SK-N-SH (cell line): Measurements from ENCODE around the gene HTN3. TPM values are rescaled to one million over a fixed set of nuclear protein-coding genes. Genes with fewer than 3 reads are reported as not detected.
"Not testable (repeated sequence)": the region's sequence is repeated elsewhere in the genome, so short reads cannot be mapped to it uniquely, and the experiment has no call there.

Experiments
- CTCF ChIA-PET: fragments of 300-600, 350-600 bp; formaldehyde crosslinking; extraction: SDS; loops from one replicate; lab custom pipeline; 2021; lab: Yijun Ruan, JAX
- POLR2A ChIA-PET: fragments of 350-600 bp; sonication (Branson Sonifier 250); formaldehyde crosslinking; extraction: SDS; loops from one replicate; lab custom pipeline; 2020; ENCODE audit warnings: antibody characterized with exemption, inconsistent platforms; lab: Yijun Ruan, JAX
- DNase-seq: peaks from one replicate; pipeline ENCODE4 v3.0.0; 2012
- H2AFZ ChIP-seq: fragments of 200-600 bp; sonication (generic); 2 replicates; pipeline ENCODE4 v1.8.1; 2016; ENCODE audit warnings: antibody characterized with exemption, mild to moderate bottlenecking, low read depth
- H3F3A ChIP-seq: fragments of 200-600 bp; sonication (generic); replicated peaks from 2 replicates; pipeline ENCODE3; 2016; ENCODE audit warnings: antibody characterized with exemption, mild to moderate bottlenecking; ENCODE audit not compliant: insufficient read depth
- H3K27ac ChIP-seq, 2 experiments: fragments of 200-500 bp in 1 of 2; fragments of 200-600 bp in 1 of 2; sonication (Bioruptor generic) in 1 of 2; sonication (generic), shearing (Covaris generic) in 1 of 2; 2 replicates each; pipeline versions ENCODE4 v1.5.1 to v1.6.1; 2014 to 2016; ENCODE audit warnings: low read depth in 2 of 2, inconsistent platforms in 1 of 2, low read length in 1 of 2, mild to moderate bottlenecking in 1 of 2, mixed read lengths in 1 of 2
- H3K27me3 ChIP-seq: fragments of 200-600 bp; sonication (generic), shearing (Covaris generic); 2 replicates; pipeline ENCODE4 v1.6.1; 2016; ENCODE audit warnings: mixed run types; ENCODE audit not compliant: insufficient read depth
- H3K36me3 ChIP-seq, 2 experiments: fragments of 200-500 bp in 1 of 2; fragments of 200-600 bp in 1 of 2; sonication (Bioruptor generic) in 1 of 2; sonication (generic) in 1 of 2; replicated peaks in 1 of 2; 2 replicates each; pipeline versions ENCODE3 to v1.5.1; 2014 to 2016; ENCODE audit warnings: low read length in 1 of 2, mild to moderate bottlenecking in 1 of 2; ENCODE audit not compliant: insufficient read depth in 2 of 2, control insufficient read depth in 1 of 2
- H3K4me1 ChIP-seq, 2 experiments: fragments of 200-500 bp in 1 of 2; fragments of 200-600 bp in 1 of 2; sonication (Bioruptor generic) in 1 of 2; sonication (generic), shearing (Covaris generic) in 1 of 2; 2 replicates each; pipeline versions ENCODE4 v1.5.1 to v1.6.1; 2014 to 2016; ENCODE audit warnings: low read depth in 1 of 2, low read length in 1 of 2, mixed run types in 1 of 2; ENCODE audit not compliant: insufficient read depth in 2 of 2, control insufficient read depth in 1 of 2
- H3K4me2 ChIP-seq: fragments of 200-600 bp; sonication (generic), shearing (Covaris generic); 2 replicates; pipeline ENCODE4 v1.6.1; 2017; ENCODE audit warnings: mixed run types
- H3K4me3 ChIP-seq, 2 experiments: fragments of 200-500 bp in 1 of 2; fragments of 200-600 bp in 1 of 2; sonication (Bioruptor generic) in 1 of 2; sonication (generic), shearing (Covaris generic) in 1 of 2; 2 replicates each; pipeline versions ENCODE4 v1.5.1 to v1.8.1; 2014 to 2016; ENCODE audit warnings: low read depth in 2 of 2, inconsistent platforms in 1 of 2, low read length in 1 of 2, mild to moderate bottlenecking in 1 of 2, mixed read lengths in 1 of 2, moderate library complexity in 1 of 2
- H3K79me2 ChIP-seq: fragments of 200-600 bp; sonication (generic); 2 replicates; pipeline ENCODE4 v1.8.1; 2017; ENCODE audit warnings: mild to moderate bottlenecking; ENCODE audit not compliant: insufficient read depth
- H3K9ac ChIP-seq: fragments of 200-600 bp; sonication (generic); 2 replicates; pipeline ENCODE4 v1.6.1; 2017; ENCODE audit warnings: mixed run types
- H3K9me2 ChIP-seq: fragments of 200-600 bp; sonication (generic); 2 replicates; pipeline ENCODE4 v1.6.1; 2017; ENCODE audit warnings: mixed run types
- H3K9me3 ChIP-seq: fragments of 200-600 bp; sonication (generic); 2 replicates; pipeline ENCODE4 v1.6.1; 2017; ENCODE audit warnings: mixed run types, mild to moderate bottlenecking, moderate library complexity
- H4K20me1 ChIP-seq: fragments of 200-600 bp; sonication (generic); 2 replicates; pipeline ENCODE4 v1.6.1; 2017; ENCODE audit warnings: mild to moderate bottlenecking, mixed run types; ENCODE audit not compliant: insufficient read depth
- CHD2 ChIP-seq: fragments of 150-350 bp; IDR thresholded peaks from 2 replicates; pipeline ENCODE4 v1.6.1; 2018; ENCODE audit warnings: low read length; ENCODE audit not compliant: partially characterized antibody
- ELF1 ChIP-seq: IDR thresholded peaks from 2 replicates; pipeline ENCODE4 v1.4.0; 2012
- EZH2phosphoT487 ChIP-seq: fragments of 200-600 bp; sonication (generic); IDR thresholded peaks from 2 replicates; pipeline ENCODE4 v1.6.1; 2017; ENCODE audit warnings: low read depth, mixed run types, mild to moderate bottlenecking, antibody characterized with exemption, moderate library complexity, borderline replicate concordance
- FOSL2 ChIP-seq: IDR thresholded peaks from 2 replicates; pipeline ENCODE4 v1.4.0; 2012; ENCODE audit warnings: low read depth, mild to moderate bottlenecking, moderate library complexity, borderline replicate concordance
- FOXJ3 ChIP-seq: sonication (generic); formaldehyde crosslinking; IDR thresholded peaks from 2 replicates; pipeline ENCODE4 v1.5.1; 2020; ENCODE audit warnings: mild to moderate bottlenecking, missing genetic modification reagents
- FOXM1 ChIP-seq: IDR thresholded peaks from 2 replicates; pipeline ENCODE4 v1.4.0; 2012; ENCODE audit warnings: low read depth, mild to moderate bottlenecking
- GABPA ChIP-seq: IDR thresholded peaks from 2 replicates; pipeline ENCODE4 v1.4.0; 2012; ENCODE audit warnings: low read depth, mild to moderate bottlenecking
- GATA2 ChIP-seq: sonication (generic); formaldehyde crosslinking; IDR thresholded peaks from 2 replicates; pipeline ENCODE4 v1.5.0; 2020; ENCODE audit warnings: mild to moderate bottlenecking, missing genetic modification reagents
- MEF2A ChIP-seq: IDR thresholded peaks from 2 replicates; pipeline ENCODE4 v1.4.0; 2012; ENCODE audit warnings: low read depth, borderline replicate concordance
- PBX3 ChIP-seq: IDR thresholded peaks from 2 replicates; pipeline ENCODE4; 2012
- POLR2AphosphoS5 ChIP-seq: IDR thresholded peaks from 2 replicates; pipeline ENCODE4 v1.6.1; 2012; ENCODE audit warnings: low read depth, low read length
- RAD21 ChIP-seq: IDR thresholded peaks from 2 replicates; pipeline ENCODE4 v1.6.1; 2012; ENCODE audit warnings: mild to moderate bottlenecking, low read length
- RFX5 ChIP-seq: IDR thresholded peaks from 2 replicates; pipeline ENCODE4 v1.6.1; 2012; ENCODE audit warnings: mild to moderate bottlenecking, improper control_type of control experiment, low read length
- RXRA ChIP-seq: IDR thresholded peaks from 2 replicates; pipeline ENCODE4 v1.4.0; 2012; ENCODE audit warnings: low read depth, mild to moderate bottlenecking, borderline replicate concordance
- SIN3A ChIP-seq: IDR thresholded peaks from 2 replicates; pipeline ENCODE4 v1.6.1; 2012; ENCODE audit warnings: low read depth, mild to moderate bottlenecking, low read length, moderate library complexity, borderline replicate concordance
- SMC3 ChIP-seq: IDR thresholded peaks from 2 replicates; pipeline ENCODE4 v1.6.1; 2012; ENCODE audit warnings: low read depth, low read length, improper control_type of control experiment
- TAF1 ChIP-seq: IDR thresholded peaks from 2 replicates; pipeline ENCODE4 v1.6.1; 2012; ENCODE audit warnings: low read depth, mild to moderate bottlenecking, low read length, moderate library complexity, borderline replicate concordance
- TEAD4 ChIP-seq: IDR thresholded peaks from 2 replicates; pipeline ENCODE4 v1.4.0; 2012; ENCODE audit warnings: mild to moderate bottlenecking, borderline replicate concordance; ENCODE audit not compliant: insufficient read depth
- ZBTB33 ChIP-seq: IDR thresholded peaks from 2 replicates; pipeline ENCODE4 v1.4.0; 2012; ENCODE audit warnings: low read depth, borderline replicate concordance
- WGBS: methylation state at CpG from one replicate; pipeline ENCODE4 v1.1.6; 2017; ENCODE audit warnings: low lambda C conversion rate; 5-methylcytosine and 5-hydroxymethylcytosine counted together
- polyA plus RNA-seq, 3 experiments: library from polyadenylated mRNA; depleted of rRNA; stranded (reverse); fragments of >200 nt; gene quantifications; 2 replicates each; pipeline ENCODE4 v1.2.3, GENCODE V29; 2012

The HTN3 gene
- polyA plus RNA-seq, 1 of the 3 experiments (the other 2 are of a cell fraction) = not detected

GRCh38 chr4:70041652-70042286 is 13.5 kb downstream of the HTN3 start:
- H3K9me3 ChIP-seq = no peaks in the 10 kb centered on the region
- no peaks in the 10 kb centered on the region for H3K79me2 ChIP-seq
- no peaks in the 10 kb centered on the region for H3F3A ChIP-seq
- POLR2A ChIA-PET = no interaction called here
- H3K36me3 ChIP-seq = no peaks in the 10 kb centered on the region
- H3K9me2 ChIP-seq = no peaks in the 10 kb centered on the region
- CTCF ChIA-PET = no interaction called here
- H2AFZ ChIP-seq = no peak overlapping the region
- no peak for DNase-seq
- H3K4me2 ChIP-seq = no peak overlapping the region
- H3K4me1 ChIP-seq = no peaks in the 10 kb centered on the region
- no peak overlapping the region for H3K27ac ChIP-seq
- H4K20me1 ChIP-seq = no peaks in the 10 kb centered on the region
- H3K9ac ChIP-seq = no peak overlapping the region
- WGBS = 4% methylated on average over 6 of the region's 7 CpGs
- TF ChIP-seq GABPA (no peak), MEF2A (no peak), SMC3 (no peak), EZH2phosphoT487 (no peak), FOXJ3 (no peak), POLR2AphosphoS5 (no peak), TEAD4 (no peak), ZBTB33 (no peak), RAD21 (no peak), ELF1 (no peak), PBX3 (no peak), CHD2 (no peak), RFX5 (no peak), GATA2 (no peak), TAF1 (no peak), FOSL2 (no peak), RXRA (no peak), FOXM1 (no peak), SIN3A (no peak)
- TF ChIP-seq, all 33 proteins: peak for 0
- Histone ChIP-seq H3K4me3 (no peak overlapping the region), H3K27me3 (no peaks in the 10 kb centered on the region)

GRCh38 chr4:70050138-70050537 is 21.9 kb downstream of the HTN3 start, which contains the start of gene HTN1:
Gene HTN1, plus strand, starts transcription at chr4:70050438. Its CDS starts 2,639 bp downstream, at chr4:70053077.
- H4K20me1 ChIP-seq, H3K4me3 ChIP-seq, H3K79me2 ChIP-seq, H2AFZ ChIP-seq, CTCF ChIA-PET, POLR2A ChIA-PET, H3K9me2 ChIP-seq, H3F3A ChIP-seq, H3K36me3 ChIP-seq, H3K27ac ChIP-seq, H3K9ac ChIP-seq, H3K27me3 ChIP-seq, H3K9me3 ChIP-seq, H3K4me2 ChIP-seq, DNase-seq, H3K4me1 ChIP-seq: not testable (repeated sequence)
- WGBS = 10% methylated on average over 6 of the region's 6 CpGs

- CTCF ChIA-PET, H3K27ac ChIP-seq, H4K20me1 ChIP-seq, DNase-seq, H3K4me1 ChIP-seq, H3K9me2 ChIP-seq, H3K9me3 ChIP-seq, H2AFZ ChIP-seq, H3K9ac ChIP-seq, H3K79me2 ChIP-seq, H3F3A ChIP-seq, POLR2A ChIA-PET, H3K4me2 ChIP-seq, H3K36me3 ChIP-seq, H3K4me3 ChIP-seq, H3K27me3 ChIP-seq: not testable (repeated sequence)
- 3% methylated on average over 1 of the region's 1 CpG for WGBS
Observed at GRCh38 chr4:70056534-70056933, 28.3 kb downstream of the HTN3 start.
